AG04449 (cell line): Measurements from ENCODE around the gene BCAT1.
"Not testable (repeated sequence)": the region's sequence is repeated elsewhere in the genome, so short reads cannot be mapped to it uniquely, and the experiment has no call there.

ENCODE experiments used
- CTCF ChIA-PET: fragments of 350-600 bp; formaldehyde crosslinking; extraction: SDS; loops from one replicate; lab custom pipeline; 2021; ENCODE audit warnings: antibody characterized with exemption; lab: Yijun Ruan, JAX
- POLR2A ChIA-PET: fragments of 400-600, 350-600 bp; formaldehyde crosslinking; extraction: SDS; loops from one replicate; lab custom pipeline; 2020; ENCODE audit warnings: antibody characterized with exemption, inconsistent platforms; lab: Yijun Ruan, JAX
- DNase-seq: peaks from one replicate; pipeline ENCODE4 v3.0.0-alpha.2; 2010; ENCODE audit warnings: low read depth, low spot score
- H3K4me3 ChIP-seq: 2 replicates; pipeline ENCODE4 v1.5.1; 2011; ENCODE audit warnings: low read depth, mild to moderate bottlenecking, control low read depth, low read length
- CTCF ChIP-seq: IDR thresholded peaks from one replicate; pipeline ENCODE4 v1.5.1; 2011; ENCODE audit warnings: mild to moderate bottlenecking, moderate library complexity, low read length, control low read depth, inconsistent platforms; ENCODE audit not compliant: insufficient read depth; ENCODE audit errors: missing control alignments

BCAT1 gene

DNA sequence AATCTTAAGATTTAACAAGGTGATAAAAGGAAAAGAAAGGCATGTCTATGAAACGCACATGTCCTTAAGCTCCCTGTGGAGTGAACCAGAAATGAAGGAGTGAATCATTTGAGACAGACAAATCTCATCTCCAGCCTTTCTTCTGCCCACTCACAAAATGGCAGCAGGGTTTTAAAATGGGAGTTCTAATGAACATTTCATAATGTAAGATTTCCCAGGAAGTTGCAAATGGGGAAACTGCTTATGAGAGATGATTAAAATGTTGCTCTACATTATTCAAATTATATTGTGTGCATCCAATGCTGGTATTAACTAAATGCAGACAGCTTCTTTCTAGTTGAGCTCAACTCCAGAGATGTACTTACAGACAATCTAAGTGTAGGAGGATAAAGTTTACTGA lies 76.7 kb downstream of the BCAT1 start:
- no peak for TF ChIP-seq CTCF
- ChIA-PET POLR2A (no interaction called here), CTCF (no interaction called here)
- no peak overlapping the region for H3K4me3 ChIP-seq
- no peak for DNase-seq

DNA sequence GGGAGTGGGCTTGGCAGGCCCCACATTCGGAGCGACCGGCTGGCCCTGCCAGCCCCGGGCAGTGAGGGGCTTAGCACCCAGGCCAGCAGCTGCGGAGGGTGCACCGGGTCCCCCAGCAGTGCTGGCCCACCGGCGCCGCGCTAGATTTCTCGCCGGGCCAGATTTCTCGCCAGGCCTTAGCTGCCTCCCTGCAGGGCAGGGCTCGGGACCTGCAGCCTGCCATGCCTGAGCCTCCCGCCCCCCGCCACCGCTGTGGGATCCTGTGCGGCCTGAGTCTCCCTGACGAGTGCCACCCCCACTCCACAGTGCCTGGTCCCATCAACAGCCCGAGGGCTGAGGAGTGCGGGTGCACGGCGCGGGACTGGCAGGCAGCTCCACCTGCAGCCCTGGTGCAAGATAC lies 82.8 kb downstream of the BCAT1 start:
- CTCF ChIA-PET, DNase-seq, POLR2A ChIA-PET, H3K4me3 ChIP-seq: not testable (repeated sequence)

DNA sequence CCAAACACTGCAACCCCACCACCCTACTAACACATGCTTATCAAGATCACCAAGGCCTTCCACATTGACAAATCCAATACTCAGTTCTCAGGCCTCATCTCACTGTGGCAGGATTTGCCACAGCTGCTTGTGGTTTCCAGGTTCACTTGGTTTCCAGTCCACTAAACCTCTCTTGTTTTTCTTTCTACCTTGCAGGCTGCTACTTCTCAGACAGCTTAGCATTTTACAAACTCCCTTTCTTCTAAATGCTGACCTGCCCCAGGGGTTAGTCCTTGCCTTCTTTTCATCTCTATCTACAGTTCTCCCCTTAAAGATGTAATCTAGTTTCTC lies 84.1 kb downstream of the BCAT1 start:
- TF ChIP-seq CTCF: no peak
- H3K4me3 ChIP-seq: no peak overlapping the region
- CTCF ChIA-PET: no interaction called here
- DNase-seq: no peak
- POLR2A ChIA-PET: no interaction called here

- POLR2A ChIA-PET: no interaction called here
- DNase-seq: no peak
- no peak for TF ChIP-seq CTCF
- CTCF ChIA-PET: interaction anchor here (2.3 kb wide), 1 partner anchor 10 kb away, joined by 15 read pairs; no protein-coding TSS in a partner anchor
- no peak overlapping the region for H3K4me3 ChIP-seq
Measured at GRCh38 chr12:24861766-24862540, 86.9 kb downstream of the BCAT1 start.

GRCh38 chr12:24860546-24860945 lies 88.4 kb downstream of the BCAT1 start:
- no peak for DNase-seq
- ChIA-PET POLR2A (no interaction called here), CTCF (interaction anchor here (1.2 to 2.3 kb wide), 2 partner anchors 8 to 15 kb away, joined by 4 to 15 read pairs; no protein-coding TSS in a partner anchor)
- H3K4me3 ChIP-seq: no peak overlapping the region
- no peak for TF ChIP-seq CTCF

- no peak for TF ChIP-seq CTCF
- no peak overlapping the region for H3K4me3 ChIP-seq
- no peak for DNase-seq
- ChIA-PET POLR2A (interaction anchor here (0.6 to 1.7 kb wide), 2 partner anchors 45 to 64 kb away, joined by 3 read pairs; no protein-coding TSS in a partner anchor), CTCF (interaction anchor here (0.6 to 1.7 kb wide), 3 partner anchors 14 to 153 kb away, joined by 3 to 5 read pairs (median 4); no protein-coding TSS in a partner anchor)
Measured at GRCh38 chr12:24856541-24856940, 92.4 kb downstream of the BCAT1 start.
